ENCODE measurements around the gene MTHFSD. TPM values are rescaled to one million over a fixed set of nuclear protein-coding genes. Genes with fewer than 3 reads are reported as not detected.

The MTHFSD gene
- total RNA-seq, 4 donors from 2014 or later: 12.5 to 26.6 (median 19.3) TPM

- no peak for ATAC-seq
- H3K27ac ChIP-seq: peak overlapping the region; percentile 82 to 91 (median 88)
- peaks cover 0 to 33% of the 10 kb centered on the region in 2 donors for H3K36me3 ChIP-seq
- WGBS, 2 donors (ENCODE audit: low coverage in 1 of 2): 0 to 2% methylated on average over 2 to 10 of the region's 10 CpGs
- TF ChIP-seq POLR2A (IDR thresholded peaks at IDR 0.05): no peak
- TF ChIP-seq EP300 (IDR thresholded peaks at IDR 0.05): no peak
- TF ChIP-seq CTCF (IDR thresholded peaks at IDR 0.05): no peak
- TF ChIP-seq POLR2AphosphoS5 (IDR thresholded peaks at IDR 0.05): no peak
- peaks cover 26% of the 10 kb centered on the region for H3K27me3 ChIP-seq
- H3K4me1 ChIP-seq: peaks cover 0 to 31% (median 0%) of the 10 kb centered on the region in 3 donors
- peak overlapping the region; percentile 70 to 77 for H3K4me3 ChIP-seq
- H3K9me3 ChIP-seq: no peaks in the 10 kb centered on the region
Measured at GRCh38 chr16:86554599-86554916, 477 bp downstream of the MTHFSD start.

GRCh38 chr16:86553356-86553755 is 1.7 kb downstream of the MTHFSD start:
- peaks cover 14% of the 10 kb centered on the region for H3K27me3 ChIP-seq
- no peak for ATAC-seq
- H3K9me3 ChIP-seq: no peaks in the 10 kb centered on the region
- peaks cover 0 to 31% (median 0%) of the 10 kb centered on the region in 3 donors for H3K4me1 ChIP-seq
- peaks cover 0 to 45% of the 10 kb centered on the region in 2 donors for H3K36me3 ChIP-seq
- H3K27ac ChIP-seq: no peak overlapping the region
- WGBS, 2 donors (ENCODE audit: low coverage in 1 of 2): no CpG with 5 or more reads among the region's 22 CpGs
- no peak overlapping the region for H3K4me3 ChIP-seq
- TF ChIP-seq POLR2AphosphoS5 (IDR thresholded peaks at IDR 0.05) (no peak), EP300 (IDR thresholded peaks at IDR 0.05) (no peak), POLR2A (IDR thresholded peaks at IDR 0.05) (no peak), CTCF (IDR thresholded peaks at IDR 0.05) (no peak)

GRCh38 chr16:86550281-86550680 is 4.8 kb downstream of the MTHFSD start:
- TF ChIP-seq EP300 (IDR thresholded peaks at IDR 0.05) (no peak), CTCF (IDR thresholded peaks at IDR 0.05) (no peak), POLR2A (IDR thresholded peaks at IDR 0.05) (no peak)
- Histone ChIP-seq H3K27ac (no peak overlapping the region), H3K4me1 (peaks cover 0 to 24% (median 0%) of the 10 kb centered on the region in 3 donors), H3K4me3 (no peak overlapping the region), H3K36me3 (peaks cover 0 to 75% of the 10 kb centered on the region in 2 donors), H3K27me3 (no peaks in the 10 kb centered on the region), H3K9me3 (no peaks in the 10 kb centered on the region)
- no peak for ATAC-seq
- WGBS, 2 donors (ENCODE audit: low coverage in 1 of 2): 85% methylated on average over 5 of the region's 5 CpGs; no CpG with 5 or more reads in 1 of the 2 donors

GRCh38 chr16:86549893-86550190 is 5.2 kb downstream of the MTHFSD start:
- Histone ChIP-seq H3K4me3 (no peak overlapping the region), H3K4me1 (peaks cover 0 to 23% (median 0%) of the 10 kb centered on the region in 3 donors), H3K27ac (no peak overlapping the region), H3K27me3 (no peaks in the 10 kb centered on the region), H3K36me3 (peaks cover 0 to 80% of the 10 kb centered on the region in 2 donors), H3K9me3 (no peaks in the 10 kb centered on the region)
- TF ChIP-seq POLR2AphosphoS5 (IDR thresholded peaks at IDR 0.05): no peak
- TF ChIP-seq EP300 (IDR thresholded peaks at IDR 0.05): no peak
- no peak for TF ChIP-seq CTCF (IDR thresholded peaks at IDR 0.05)
- no peak for TF ChIP-seq POLR2A (IDR thresholded peaks at IDR 0.05)
- no peak for ATAC-seq
- no CpG with 5 or more reads among the region's 7 CpGs for WGBS, 2 donors (ENCODE audit: low coverage in 1 of 2)

- Histone ChIP-seq H3K4me1 (peaks cover 0 to 19% (median 0%) of the 10 kb centered on the region in 3 donors), H3K9me3 (no peaks in the 10 kb centered on the region), H3K27me3 (no peaks in the 10 kb centered on the region), H3K27ac (no peak overlapping the region), H3K4me3 (no peak overlapping the region), H3K36me3 (peaks cover 0 to 85% of the 10 kb centered on the region in 2 donors)
- ATAC-seq: no peak
- 74 to 80% methylated on average over 4 to 6 of the region's 8 CpGs for WGBS, 2 donors (ENCODE audit: low coverage in 1 of 2)
- no peak for TF ChIP-seq CTCF (IDR thresholded peaks at IDR 0.05)
Measured at GRCh38 chr16:86549076-86549892, 5.8 kb downstream of the MTHFSD start.

Measured in gastroesophageal sphincter (tissue), 4 donors.